Measurements from ENCODE around the gene IPO8.

The IPO8 gene

GRCh38 chr12:30635385-30635784, 60.3 kb downstream of the IPO8 start:
- TF ChIP-seq REST (IDR thresholded peaks at IDR 0.05; ENCODE audit: insufficient read depth in 1 of 2, low read depth in 2 of 2, low read length in 2 of 2) (no peak), TAF1 (IDR thresholded peaks at IDR 0.05; ENCODE audit: borderline replicate concordance, insufficient read depth, low read length) (no peak), POLR2AphosphoS5 (IDR thresholded peaks at IDR 0.05; ENCODE audit: low read depth, low read length) (no peak), FOXP2 (optimal IDR thresholded peaks at IDR 0.05; ENCODE audit: borderline replicate concordance, extremely low read depth, extremely low read length, insufficient read depth) (no peak), SIN3A (IDR thresholded peaks at IDR 0.05; ENCODE audit: borderline replicate concordance, insufficient read depth, low read length) (no peak)

GRCh38 chr12:30631740-30632139, 63.9 kb downstream of the IPO8 start:
- TF ChIP-seq FOXP2 (optimal IDR thresholded peaks at IDR 0.05; ENCODE audit: borderline replicate concordance, extremely low read depth, extremely low read length, insufficient read depth): no peak
- TF ChIP-seq SIN3A (IDR thresholded peaks at IDR 0.05; ENCODE audit: borderline replicate concordance, insufficient read depth, low read length): no peak
- TF ChIP-seq REST (IDR thresholded peaks at IDR 0.05; ENCODE audit: insufficient read depth in 1 of 2, low read depth in 2 of 2, low read length in 2 of 2): no peak
- no peak for TF ChIP-seq TAF1 (IDR thresholded peaks at IDR 0.05; ENCODE audit: borderline replicate concordance, insufficient read depth, low read length)
- no peak for TF ChIP-seq POLR2AphosphoS5 (IDR thresholded peaks at IDR 0.05; ENCODE audit: low read depth, low read length)

- TF ChIP-seq SIN3A (IDR thresholded peaks at IDR 0.05; ENCODE audit: borderline replicate concordance, insufficient read depth, low read length): no peak
- no peak for TF ChIP-seq TAF1 (IDR thresholded peaks at IDR 0.05; ENCODE audit: borderline replicate concordance, insufficient read depth, low read length)
- no peak for TF ChIP-seq POLR2AphosphoS5 (IDR thresholded peaks at IDR 0.05; ENCODE audit: low read depth, low read length)
- no peak for TF ChIP-seq REST (IDR thresholded peaks at IDR 0.05; ENCODE audit: insufficient read depth in 1 of 2, low read depth in 2 of 2, low read length in 2 of 2)
- no peak for TF ChIP-seq FOXP2 (optimal IDR thresholded peaks at IDR 0.05; ENCODE audit: borderline replicate concordance, extremely low read depth, extremely low read length, insufficient read depth)
These were observed 64.7 kb downstream of the IPO8 start for GRCh38 chr12:30630979-30631285.

- TF ChIP-seq SIN3A (IDR thresholded peaks at IDR 0.05; ENCODE audit: borderline replicate concordance, insufficient read depth, low read length) (no peak), REST (IDR thresholded peaks at IDR 0.05; ENCODE audit: insufficient read depth in 1 of 2, low read depth in 2 of 2, low read length in 2 of 2) (no peak), TAF1 (IDR thresholded peaks at IDR 0.05; ENCODE audit: borderline replicate concordance, insufficient read depth, low read length) (no peak), POLR2AphosphoS5 (IDR thresholded peaks at IDR 0.05; ENCODE audit: low read depth, low read length) (no peak), FOXP2 (optimal IDR thresholded peaks at IDR 0.05; ENCODE audit: borderline replicate concordance, extremely low read depth, extremely low read length, insufficient read depth) (no peak)
These were observed 65.3 kb downstream of the IPO8 start for GRCh38 chr12:30630076-30630978.

Measured in PFSK-1 (cell line).